Keratinocyte (primary cell): Measurements from ENCODE around the gene PRKCD.

Experiments used
- EZH2 ChIP-seq: IDR thresholded peaks from one replicate; pipeline ENCODE4 v1.6.1; 2012; ENCODE audit warnings: inconsistent platforms, mild to moderate bottlenecking, low read length, moderate library complexity
- TF ChIP-seq, protein P1 (sequence below), 3 experiments: IDR thresholded peaks in 1 of 3; conservative IDR thresholded peaks in 1 of 3; optimal IDR thresholded peaks in 1 of 3; 2 replicates in 2 of 3; 3 replicates in 1 of 3; pipeline versions ENCODE3 to v1.5.1; 2011; ENCODE audit warnings: low read length in 3 of 3, mild to moderate bottlenecking in 3 of 3, moderate library complexity in 2 of 3, control low read depth in 1 of 3, inconsistent platforms in 1 of 3; ENCODE audit not compliant: insufficient read depth in 2 of 3; ENCODE audit errors: extremely low read depth in 1 of 3

DNA sequence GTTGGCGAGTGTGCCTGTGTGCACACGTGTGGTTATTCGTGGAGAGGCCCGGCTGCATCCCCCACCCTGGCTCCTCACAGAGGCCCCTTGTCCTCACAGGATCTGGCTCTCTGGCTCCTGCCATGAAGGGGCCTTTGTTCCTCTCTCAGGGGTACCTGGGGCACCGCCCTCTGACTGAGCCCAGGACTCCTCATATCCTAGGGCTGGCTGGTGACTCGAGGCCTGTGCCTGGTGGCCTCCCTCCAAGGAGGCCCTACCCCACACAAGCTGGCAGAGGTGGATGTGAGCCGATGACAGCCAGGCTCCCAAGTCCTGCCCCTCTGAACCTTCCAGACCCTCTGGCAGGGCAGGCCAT is 10.0 kb downstream of the PRKCD start:
- TF ChIP-seq, protein P1, sequence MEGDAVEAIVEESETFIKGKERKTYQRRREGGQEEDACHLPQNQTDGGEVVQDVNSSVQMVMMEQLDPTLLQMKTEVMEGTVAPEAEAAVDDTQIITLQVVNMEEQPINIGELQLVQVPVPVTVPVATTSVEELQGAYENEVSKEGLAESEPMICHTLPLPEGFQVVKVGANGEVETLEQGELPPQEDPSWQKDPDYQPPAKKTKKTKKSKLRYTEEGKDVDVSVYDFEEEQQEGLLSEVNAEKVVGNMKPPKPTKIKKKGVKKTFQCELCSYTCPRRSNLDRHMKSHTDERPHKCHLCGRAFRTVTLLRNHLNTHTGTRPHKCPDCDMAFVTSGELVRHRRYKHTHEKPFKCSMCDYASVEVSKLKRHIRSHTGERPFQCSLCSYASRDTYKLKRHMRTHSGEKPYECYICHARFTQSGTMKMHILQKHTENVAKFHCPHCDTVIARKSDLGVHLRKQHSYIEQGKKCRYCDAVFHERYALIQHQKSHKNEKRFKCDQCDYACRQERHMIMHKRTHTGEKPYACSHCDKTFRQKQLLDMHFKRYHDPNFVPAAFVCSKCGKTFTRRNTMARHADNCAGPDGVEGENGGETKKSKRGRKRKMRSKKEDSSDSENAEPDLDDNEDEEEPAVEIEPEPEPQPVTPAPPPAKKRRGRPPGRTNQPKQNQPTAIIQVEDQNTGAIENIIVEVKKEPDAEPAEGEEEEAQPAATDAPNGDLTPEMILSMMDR (optimal IDR thresholded peaks at IDR 0.05 in 1 of 3, IDR thresholded peaks at IDR 0.05 in 1 of 3, conservative IDR thresholded peaks at IDR 0.05 in 1 of 3; ENCODE audit: extremely low read depth in 1 of 3, insufficient read depth in 2 of 3, low read length in 3 of 3): no peak
- TF ChIP-seq EZH2: no peak
